Liver (tissue), 2 donors: ENCODE measurements around the gene CPED1.
"Not testable (repeated sequence)": the region's sequence is repeated elsewhere in the genome, so short reads cannot be mapped to it uniquely, and the experiment has no call there.

Experiments used
- ATF3 ChIP-seq: IDR thresholded peaks from 2 replicates; pipeline ENCODE4 v1.6.1; 2016; ENCODE audit warnings: antibody characterized with exemption
- MAX ChIP-seq: IDR thresholded peaks from 2 replicates; pipeline ENCODE4 v1.6.1; 2016; ENCODE audit warnings: antibody characterized with exemption
- SP1 ChIP-seq: IDR thresholded peaks from 2 replicates; pipeline ENCODE4 v1.6.1; 2018; ENCODE audit warnings: antibody characterized with exemption, mild to moderate bottlenecking
- donor health status: healthy.

- TF ChIP-seq SP1, ATF3, MAX: not testable (repeated sequence)
Measured at GRCh38 chr7:121059979-121060509, 71.5 kb downstream of the CPED1 start.
